NCI-H345 treated with DMSO at 0.1 percent for 48 hours (cell line): ENCODE results near the gene CAPN15.

Experiments used
- DNase-seq: peaks from one replicate; lab custom pipeline; 2025; ENCODE audit not compliant: unreplicated experiment; lab: John Stamatoyannopoulos, UW

CAPN15 gene

DNA sequence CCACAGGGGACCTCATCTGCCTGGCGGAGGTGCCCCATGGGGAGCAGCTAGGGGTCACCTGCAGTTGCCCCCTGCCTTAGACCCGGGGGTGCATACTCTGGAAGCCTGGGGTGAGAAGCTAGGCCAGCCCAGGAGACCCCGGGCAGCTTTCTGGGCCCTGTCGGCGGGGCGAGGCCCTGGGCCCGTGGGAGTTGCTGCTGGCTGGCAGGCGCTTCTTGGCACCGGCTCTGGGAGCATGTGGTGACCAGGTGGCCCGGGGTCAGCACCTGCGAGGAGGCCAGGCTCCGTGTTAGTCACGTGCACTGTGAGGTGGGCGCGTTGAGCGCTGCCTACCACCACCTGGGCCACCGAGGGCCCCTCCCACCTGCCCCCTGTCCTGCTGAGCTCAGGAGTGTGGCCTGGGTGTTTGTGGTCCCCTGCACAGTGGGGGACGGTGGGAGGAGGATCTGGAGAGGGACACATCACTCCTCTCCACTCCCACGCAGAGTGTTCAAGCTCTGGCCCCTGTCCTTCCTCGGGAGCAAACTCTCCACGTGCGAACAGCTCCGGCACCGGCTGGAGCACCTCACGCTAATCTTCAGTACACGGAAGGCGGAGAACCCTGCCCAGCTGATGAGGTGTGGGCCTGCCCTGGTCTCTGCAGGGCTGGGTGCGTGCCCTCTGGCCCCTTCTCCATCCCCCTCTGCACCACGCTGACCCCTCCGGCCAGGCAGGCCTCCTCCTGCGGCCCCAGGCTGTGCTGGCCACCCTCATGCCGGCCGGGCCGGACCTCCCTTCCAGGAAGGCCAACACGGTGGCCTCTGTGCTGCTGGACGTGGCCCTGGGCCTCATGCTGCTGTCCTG is 48.1 kb downstream of the CAPN15 start:
- DNase-seq: no peak

DNA sequence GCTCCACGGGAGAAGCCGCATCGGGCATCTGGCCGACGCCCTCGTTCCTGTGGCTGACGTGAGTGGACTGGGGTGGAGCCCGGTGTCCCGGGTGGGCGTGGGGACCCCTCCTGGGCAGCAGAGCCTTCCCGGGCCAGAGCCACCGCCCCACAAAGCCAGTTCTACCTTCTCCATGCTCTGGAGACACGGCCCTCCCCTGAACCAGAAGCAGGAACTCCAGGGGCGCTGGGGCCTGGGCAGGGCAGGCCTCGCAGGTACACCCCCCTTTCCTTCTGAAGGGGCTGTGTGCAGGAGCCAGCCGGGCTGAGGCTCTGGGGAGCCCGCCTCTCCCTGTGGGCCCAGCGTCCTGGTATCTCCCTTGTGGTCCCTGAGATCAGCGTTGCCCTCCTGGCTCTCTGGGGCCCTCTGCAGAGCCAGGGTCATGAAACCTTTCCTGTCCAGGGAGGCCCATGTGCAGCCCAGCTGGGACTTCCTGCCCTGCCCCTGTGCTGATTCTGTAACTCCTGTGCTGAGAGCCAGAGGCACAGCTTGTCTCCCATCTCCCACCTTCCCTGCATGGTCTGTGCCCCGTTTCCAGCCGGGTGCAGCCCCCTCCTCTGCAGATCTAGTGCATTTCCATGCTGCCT is 48.8 kb downstream of the CAPN15 start:
- no peak for DNase-seq

DNA sequence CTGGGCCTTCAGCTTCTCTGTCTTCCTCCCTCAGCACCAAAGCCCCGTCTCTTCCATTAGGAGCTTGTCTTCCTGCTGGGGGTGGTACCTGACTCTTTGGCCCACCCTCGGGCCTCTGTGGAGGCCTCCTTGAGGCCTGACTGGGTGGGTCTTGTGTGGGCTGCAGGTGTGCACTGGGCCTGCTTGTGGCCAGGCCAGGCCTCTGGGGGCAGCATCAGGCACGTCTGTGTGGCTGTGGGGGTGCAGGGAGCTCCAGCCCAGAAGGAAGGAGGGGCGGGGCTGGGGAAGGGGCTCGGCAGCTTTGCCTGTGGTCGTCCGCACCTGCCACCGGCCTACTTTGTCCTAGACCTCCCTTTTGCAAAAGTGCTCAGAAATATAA is 49.3 kb downstream of the CAPN15 start:
- no peak for DNase-seq

DNA sequence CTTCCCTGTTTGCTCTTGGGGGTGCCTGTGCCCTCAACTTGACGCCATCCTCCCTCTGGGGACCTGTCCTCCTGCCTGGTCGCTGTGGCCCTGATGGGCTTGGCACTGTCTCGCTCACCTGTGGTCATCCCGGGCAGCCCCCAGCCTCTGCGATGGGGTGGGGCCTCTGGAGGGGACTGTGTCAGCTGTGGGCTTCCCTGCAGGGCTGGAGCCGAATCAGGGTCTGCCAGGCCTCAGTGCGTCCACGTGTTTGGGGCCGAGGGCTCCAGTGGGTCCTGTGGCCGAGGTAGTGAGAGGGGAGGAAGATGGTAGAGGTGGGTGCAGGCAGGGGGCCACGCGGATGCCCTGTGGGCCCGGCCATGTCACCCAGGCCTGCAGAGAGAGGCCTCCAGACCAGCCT is 50.3 kb downstream of the CAPN15 start:
- DNase-seq: no peak

DNA sequence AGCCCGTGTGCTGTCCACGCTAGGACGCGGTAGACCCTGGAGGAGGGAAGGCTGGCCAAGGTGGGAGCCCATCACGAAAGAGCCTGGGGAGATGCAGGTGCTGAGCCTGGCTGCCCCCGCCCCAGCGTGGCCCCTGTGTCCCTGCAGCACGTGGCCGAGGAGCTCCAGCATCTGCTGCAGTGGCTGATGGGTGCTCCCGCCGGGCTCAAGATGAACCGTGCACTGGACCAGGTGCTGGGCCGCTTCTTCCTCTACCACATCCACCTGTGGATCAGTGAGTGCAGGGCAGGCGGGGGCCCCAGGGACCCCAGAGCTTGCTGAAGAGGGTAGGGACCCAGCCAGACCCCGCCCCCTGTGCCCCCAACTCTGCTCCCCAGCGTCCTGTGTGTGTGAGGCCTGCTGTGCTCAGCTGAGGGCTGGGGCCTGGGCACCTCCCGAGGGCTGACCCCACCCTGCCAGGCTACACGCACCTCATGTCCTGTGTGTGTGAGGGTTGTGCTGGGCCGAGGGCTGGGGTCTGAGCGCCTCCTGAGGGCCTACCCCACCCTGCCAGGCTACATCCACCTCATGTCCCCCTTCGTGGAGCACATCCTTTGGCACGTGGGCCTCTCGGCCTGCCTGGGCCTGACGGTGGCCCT is 50.8 kb downstream of the CAPN15 start:
- DNase-seq: no peak

DNA sequence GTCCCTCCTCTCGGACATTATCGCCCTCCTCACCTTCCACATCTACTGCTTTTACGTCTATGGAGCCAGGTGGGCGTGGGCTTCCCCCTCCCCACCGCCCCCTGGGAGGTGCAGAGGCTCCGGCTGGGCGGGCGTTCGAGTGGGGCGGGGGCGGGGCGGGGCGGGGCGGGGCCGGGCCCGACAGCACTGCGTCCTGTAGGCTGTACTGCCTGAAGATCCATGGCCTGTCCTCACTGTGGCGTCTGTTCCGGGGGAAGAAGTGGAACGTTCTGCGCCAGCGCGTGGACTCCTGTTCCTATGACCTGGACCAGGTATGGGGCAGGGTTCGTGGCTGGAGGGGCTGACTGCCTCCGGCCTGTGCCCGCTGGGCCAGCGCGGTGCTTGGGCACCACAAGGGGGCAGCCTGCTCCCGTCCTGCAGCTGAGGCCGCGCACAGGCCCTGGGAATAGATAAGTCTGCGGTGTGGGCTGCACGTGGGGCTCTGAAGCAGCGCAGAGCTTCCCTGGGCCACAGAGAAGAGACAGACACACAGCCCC is 51.4 kb downstream of the CAPN15 start:
- DNase-seq: no peak

DNA sequence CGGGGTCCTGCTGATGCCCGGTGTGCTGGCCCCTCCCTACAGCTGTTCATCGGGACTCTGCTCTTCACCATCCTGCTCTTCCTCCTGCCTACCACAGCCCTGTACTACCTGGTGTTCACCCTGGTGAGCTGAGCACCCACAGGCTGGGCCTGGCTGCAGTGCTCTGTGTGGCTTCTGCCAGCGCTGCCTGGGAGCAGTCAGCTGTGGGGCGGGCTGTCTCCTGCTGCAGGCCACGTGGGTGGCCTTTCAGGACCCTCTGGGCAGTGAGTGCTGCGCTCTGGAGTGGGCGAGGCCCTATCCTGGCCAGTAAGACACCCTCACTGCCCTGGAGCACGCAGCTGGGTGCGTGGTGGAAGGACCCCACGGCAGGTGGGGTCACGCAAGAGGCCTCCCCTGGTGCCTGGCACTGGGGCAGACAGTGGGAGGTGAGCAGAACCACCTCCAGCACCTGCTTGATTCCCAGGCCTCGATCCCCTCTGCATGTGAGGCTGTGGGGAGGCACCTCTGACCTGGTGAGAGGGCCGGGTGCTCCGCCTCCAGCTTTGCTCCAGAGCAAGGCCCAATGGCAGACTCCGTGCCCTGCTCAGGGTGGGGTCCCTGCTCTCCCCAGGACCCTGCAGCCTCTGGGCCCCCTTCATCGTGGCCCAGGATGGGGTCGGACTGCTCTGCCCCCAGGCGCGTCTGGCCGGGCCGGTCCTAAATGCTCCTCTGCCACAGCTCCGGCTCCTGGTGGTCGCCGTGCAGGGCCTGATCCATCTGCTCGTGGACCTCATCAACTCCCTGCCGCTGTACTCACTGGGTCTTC is 52.8 kb downstream of the CAPN15 start:
- no peak for DNase-seq

DNA sequence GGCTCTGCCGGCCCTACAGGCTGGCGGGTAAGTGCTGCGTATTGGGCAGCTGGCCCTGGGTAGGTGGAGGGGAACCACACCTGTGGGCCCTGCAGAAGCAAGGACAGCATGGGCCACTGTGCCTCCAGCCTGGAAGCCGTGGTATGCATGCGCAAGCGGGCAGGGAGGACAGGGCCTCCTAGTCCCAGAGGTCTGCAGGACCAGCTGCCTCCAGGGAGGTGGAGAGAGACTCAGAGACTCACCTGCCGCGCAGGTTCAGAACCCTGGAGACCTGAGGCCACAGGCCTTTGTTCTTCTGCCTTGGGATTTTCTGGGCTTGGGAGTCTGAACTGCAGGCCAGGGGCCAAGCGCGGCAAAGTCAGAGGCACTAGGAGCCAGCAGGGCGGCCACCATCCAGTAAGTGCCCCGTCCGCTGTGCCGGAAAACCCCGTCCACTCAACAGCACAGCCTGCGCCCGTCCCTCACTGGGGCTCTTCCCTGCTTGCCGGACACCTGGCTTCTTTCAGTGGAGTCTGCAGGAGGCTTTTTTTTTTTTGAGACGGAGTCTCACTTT is 53.5 kb downstream of the CAPN15 start:
- no peak for DNase-seq

DNA sequence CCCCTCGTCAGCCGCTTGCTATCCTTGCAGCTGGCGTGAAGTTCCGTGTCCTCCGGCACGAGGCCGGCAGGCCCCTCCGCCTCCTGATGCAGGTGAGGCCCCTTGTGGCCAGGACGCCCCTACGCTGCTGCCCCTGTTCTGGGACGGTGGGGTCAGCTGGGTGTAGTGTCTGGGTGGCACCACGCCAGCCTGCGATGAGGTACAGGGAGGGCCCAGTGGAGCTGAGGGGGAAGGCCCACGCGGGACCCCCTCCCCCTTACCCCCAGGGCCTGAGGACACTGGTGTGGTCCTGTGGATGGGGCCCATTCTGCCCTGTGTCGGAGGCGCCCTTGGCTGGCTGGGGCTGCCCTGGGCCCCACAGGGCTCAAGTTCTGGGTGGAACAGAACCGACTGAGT is 54.7 kb downstream of the CAPN15 start:
- DNase-seq: no peak

DNA sequence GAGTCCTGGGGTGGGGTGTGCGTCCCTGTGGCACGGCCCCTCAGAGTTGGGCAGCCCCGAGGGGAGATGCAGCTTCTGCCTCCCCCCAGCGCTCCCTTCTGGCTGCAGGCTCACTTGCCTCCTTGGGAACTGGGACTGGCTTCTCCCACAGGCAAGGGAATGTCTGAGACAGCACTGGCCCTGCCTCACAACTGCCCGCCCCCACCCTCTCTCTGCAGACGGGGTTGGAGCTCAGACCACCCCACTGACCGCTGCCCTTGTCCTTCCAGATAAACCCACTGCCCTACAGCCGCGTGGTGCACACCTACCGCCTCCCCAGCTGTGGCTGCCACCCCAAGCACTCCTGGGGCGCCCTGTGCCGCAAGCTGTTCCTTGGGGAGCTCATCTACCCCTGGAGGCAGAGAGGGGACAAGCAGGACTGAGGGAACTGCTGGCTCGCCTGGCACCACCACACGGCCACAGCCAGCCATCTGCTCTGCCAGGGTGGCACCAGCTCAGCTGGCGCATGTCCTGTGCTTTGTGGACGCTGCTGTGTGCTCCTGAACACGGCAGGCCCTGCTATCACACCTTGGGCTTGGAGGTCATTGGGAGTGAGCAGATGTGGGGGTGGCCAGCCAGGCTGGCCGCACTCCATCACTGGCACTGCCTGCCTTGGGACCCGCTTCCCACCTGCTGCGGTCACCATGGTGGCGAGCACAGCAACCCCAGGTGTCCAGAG is 55.3 kb downstream of the CAPN15 start:
- DNase-seq: no peak

DNA sequence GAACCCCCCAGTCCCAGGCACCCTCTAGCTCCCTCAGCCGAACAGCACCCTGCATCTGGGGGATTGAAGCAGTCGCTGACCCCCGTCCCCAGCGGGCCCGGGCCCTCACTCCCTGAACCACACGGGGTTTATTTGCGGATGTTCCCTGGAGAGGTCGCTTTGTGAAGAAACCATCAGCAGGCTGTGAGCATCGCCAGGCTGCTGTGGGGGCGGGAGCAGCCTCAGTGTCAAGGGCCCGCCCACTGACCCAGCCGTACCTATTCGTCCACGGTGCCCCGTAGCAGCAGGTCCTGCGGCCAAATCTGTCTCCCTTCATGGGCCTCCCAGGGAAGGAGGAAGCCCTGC is 55.9 kb downstream of the CAPN15 start:
- DNase-seq: no peak

DNA sequence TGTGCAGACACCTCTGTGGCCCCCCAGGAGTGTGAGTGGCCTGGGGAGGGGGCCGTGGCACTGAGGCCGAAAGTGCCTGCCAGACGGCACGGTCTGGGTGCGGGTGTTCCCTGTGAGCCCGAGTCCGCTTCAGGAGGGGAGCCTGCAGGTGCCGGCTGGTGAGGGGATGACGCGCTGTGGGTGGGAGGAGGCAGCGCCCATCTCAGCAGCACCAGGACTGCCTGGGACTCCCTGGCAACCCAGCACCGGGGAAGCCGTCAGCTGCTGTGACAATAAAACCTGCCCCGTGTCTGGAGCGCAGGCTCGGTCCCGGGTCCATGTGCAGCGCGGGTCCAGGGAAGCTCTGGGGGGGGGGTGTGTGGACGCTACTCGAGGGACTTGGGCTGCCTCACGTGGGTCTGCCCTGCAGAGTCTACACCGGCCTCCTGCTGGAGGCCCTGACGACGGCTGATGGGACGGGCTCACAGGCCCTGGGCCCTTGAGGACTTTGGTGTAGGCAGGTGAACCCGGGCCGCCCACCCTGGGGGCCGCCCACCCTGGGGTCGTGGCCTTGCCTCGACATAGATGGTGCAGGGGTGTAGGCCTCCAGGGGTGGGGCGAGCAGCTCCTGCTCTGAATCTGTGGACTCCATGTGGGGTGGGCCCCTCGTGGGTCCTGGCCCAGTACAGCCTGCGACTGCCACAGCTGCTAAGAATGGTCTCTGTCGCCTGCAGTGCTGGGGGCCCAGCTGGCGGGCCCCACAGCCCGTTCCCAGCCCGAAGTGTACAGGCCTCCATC is 56.5 kb downstream of the CAPN15 start:
- no peak for DNase-seq

DNA sequence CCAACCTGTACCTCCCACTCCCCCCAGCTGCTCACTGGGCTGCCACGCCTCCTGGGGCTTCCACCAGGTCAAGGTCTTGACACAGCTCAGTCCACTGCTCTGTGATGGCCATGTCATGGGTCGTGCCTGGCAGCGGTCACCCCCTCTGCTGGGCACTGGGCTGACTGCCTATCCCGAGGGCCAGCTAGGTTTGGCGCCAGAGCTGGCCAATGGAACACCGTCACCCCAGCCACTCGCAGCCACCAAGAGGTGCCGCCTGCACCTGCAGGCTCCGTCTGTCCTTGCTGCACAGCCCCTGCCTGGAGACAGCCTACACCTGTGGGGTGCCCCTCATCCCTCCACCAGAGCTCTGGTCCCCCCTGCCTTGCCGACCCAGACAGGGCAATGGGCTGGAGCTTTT is 57.8 kb downstream of the CAPN15 start:
- no peak for DNase-seq

DNA sequence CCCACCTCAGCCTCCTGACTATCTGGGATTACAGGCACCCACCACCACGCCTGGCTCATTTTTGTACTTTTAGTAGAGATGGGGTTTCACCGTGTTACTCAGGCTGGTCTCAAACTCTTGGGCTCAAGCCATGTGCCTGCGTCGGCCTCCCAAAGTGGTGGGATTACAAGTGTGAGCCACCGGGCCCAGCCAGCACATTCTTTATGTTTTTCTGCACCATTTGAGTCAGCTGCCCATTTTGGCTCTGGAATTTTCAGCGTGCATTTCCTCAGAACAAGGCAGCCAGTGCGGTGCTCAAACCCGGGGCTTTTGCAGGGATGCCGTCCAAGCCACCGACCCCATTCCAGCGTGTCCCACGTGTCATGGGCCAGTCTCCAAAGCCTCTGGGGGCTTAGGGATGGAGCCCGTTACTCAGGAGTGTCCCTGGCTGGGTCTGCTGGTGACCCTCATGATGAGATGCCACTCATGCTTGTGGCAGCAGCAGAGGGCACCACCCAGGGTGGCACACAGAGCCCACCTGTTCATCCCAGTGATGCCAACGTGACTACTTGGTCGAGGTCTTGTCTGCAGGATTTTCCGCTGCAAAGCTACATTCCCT is 58.6 kb downstream of the CAPN15 start:
- no peak for DNase-seq

DNA sequence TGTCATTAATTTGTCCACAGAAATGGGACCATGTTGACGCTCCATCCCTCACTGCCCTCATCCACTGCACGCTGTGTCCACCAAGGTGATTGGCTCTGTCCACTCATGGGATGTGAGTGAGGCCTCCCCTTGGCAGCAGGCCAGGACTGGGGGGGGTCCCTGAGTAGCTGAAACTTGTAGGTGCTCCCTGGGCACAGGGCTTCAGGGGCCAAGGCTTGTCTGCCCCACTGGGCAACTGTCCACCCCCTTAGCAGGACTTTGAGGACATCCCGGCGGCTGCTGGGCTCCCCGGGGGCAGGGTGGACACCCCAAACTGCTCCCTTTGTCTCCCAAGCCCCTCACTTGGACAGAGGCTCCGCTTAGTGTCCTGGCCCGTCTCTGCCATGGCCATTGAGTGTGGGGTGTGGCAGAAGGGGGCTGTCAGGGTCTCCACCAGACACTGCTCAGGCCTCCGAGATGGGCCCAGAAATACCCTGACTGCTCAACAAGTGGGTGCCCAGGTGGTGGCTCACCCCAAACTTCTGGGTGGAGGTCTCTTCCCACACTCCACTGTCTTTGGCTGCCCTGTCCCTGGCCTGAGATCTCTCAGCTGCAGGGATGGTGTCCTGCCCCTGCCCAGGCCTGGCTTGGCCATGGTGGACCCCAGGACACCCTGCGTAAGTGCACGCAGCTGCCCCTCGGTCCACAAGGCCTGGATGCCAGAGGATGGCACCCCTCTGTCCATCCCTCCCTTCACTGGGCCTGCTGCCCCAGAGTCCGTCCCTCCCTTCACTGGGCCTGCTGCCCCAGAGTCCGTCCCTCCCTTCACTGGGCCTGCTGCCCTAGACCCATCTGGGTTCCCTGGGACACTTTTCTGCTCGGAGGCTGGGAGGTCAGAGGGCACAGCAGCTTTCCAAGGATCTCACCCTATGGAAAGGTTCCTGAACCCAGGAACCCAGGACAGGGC is 59.4 kb downstream of the CAPN15 start:
- DNase-seq: no peak

DNA sequence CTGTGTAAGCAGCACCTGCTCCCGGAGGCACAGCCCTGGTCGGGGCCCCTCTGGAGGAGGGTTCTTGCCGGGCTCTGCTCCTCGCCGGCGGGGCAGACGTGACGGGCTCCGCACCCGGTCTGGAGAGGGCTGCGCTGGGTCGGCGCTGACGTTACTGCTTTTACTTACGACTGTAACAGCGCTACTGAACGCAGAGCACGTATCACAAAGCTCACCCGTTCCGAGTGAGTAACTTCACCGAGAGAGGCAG is 61.1 kb downstream of the CAPN15 start:
- DNase-seq: no peak

DNA sequence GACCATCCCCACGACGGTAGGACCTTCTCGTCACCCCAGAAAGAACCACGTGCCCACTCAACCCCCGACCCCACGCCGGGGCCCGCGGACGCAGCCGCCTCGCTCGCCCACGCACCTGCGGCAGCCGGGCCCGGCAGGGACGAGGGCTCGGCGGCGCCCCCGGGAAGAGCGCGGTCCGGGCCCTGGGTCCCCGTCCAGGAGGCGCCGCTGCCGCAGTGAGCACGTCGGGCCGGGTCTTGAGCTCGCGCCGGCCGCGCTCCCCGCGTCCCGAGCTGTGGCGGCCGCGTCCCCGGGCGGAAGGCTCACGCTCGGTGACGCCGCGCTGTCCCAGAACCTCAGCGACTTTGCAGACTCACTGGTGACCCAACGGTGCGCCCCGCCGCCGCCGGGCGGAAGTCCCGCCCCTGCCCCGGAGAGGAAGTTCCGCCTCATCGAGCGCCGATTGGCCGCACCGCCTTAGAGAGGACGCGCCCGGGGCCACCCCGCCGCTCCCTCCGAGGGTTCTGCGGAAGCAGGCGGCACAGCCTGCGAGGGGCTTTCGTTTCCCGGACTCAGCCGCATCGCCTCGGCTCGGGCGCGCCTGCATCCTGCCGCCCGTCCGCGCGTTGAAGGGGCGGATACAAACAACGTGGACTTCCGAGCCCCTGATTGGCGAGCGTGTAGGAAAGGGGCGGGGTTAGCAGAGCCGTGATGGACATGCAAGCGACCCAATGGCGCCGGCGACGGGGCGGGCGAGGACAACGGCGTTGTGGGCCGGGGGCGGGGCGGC is 61.6 kb downstream of the CAPN15 start:
- peak; percentile 85 for DNase-seq
